ENCODE results near the gene ZFP42.

GRCh38 chr4:188002751-188003150 lies 7.2 kb downstream of the ZFP42 start:
- no peak for TF ChIP-seq POLR2A (IDR thresholded peaks at IDR 0.05; ENCODE audit: low read depth, low read length)
- TF ChIP-seq TAF1 (IDR thresholded peaks at IDR 0.05; ENCODE audit: borderline replicate concordance, low read depth, low read length) = no peak
- TF ChIP-seq POLR2AphosphoS5 (IDR thresholded peaks at IDR 0.05; ENCODE audit: low read depth, low read length) = no peak
